Measurements from ENCODE around the gene C1QTNF12.
"Not testable (repeated sequence)": the region's sequence is repeated elsewhere in the genome, so short reads cannot be mapped to it uniquely, and the experiment has no call there.

The C1QTNF12 gene

GRCh38 chr1:1259540-1259939 lies 13.0 kb upstream of the C1QTNF12 start:
- no peak for DNase-seq (ENCODE audit: low spot score)

DNA sequence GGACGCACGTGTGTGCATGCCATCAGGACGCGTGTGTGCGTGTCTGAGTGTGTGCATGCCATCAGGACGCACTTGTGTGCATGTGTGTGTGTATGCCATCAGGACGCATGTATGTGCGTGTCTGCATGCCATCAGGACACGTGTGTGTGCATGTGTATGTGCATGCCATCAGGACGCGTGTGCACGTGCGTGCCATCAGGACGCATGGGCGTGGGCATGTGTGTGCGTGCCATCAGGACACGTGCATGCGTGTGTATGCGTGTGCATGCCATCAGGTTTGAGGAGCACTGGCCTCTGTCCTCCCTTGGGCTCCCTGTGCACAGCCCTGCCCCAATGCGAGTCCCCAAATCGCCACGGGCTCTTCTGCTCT lies 12.6 kb upstream of the C1QTNF12 start:
- DNase-seq (ENCODE audit: low spot score), result no peak

DNA sequence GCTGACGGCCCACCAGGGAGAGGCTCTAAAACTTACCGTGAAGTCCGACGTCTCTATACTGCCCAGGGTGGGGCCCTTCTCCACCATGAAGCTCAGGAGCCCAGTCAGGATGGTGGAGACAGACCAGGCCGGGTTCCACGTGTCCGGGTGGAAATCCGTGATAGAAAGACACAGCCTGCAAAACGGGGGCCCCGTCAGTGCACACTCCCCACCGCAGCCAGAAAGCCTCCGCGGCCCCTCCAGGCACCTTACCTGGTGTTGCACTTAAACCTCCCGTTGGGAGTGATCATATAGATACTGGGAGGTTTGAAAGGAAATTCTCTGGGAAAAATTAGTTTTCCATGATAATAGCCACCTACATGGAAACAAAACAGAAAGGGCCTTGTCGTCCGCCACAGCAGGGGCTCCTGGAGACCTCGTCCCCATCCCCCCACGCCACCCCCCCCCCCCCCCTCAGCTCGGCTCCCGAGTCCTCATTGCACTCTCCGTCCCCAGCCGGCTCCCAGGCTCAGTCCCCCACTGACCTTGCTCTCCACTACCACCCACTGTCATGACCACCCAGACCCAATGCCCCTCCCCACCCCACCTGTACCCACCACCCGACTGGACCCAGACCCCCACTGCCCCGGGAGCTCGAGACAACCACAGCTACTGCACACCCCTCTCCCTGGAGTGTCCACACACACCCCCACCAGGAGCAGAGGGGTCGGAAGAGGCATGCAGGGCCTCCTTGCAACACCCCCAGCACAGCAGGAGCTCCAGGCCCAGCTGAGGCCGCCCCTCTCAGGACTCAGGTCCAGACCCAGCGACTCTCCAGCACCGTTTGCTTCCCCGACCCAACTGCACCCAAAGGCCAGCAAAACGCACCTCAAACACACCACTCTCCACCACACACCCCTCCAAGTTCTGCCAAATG lies 10.7 kb upstream of the C1QTNF12 start:
- no peak for DNase-seq (ENCODE audit: low spot score)

DNA sequence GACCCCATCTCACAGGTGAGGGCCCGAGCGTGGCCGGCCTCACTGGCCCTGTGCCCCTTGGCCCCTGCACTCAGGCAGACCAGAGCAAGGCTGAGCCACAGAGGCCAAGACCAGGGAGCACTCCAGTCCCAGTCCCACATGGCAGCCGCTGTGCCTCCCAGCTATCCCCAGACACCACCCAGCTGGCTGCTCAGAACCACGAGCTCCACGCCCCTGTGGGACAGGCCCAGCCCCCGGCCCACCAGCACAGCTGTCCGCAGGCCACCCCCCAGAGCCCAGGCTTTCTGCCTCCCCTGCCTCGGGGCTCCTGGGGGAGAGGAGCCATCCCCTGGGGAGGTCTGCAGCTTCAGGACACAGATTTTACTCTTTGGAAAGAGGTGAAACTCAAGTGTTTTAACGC lies 9.1 kb upstream of the C1QTNF12 start:
- DNase-seq (ENCODE audit: low spot score), result no peak

DNA sequence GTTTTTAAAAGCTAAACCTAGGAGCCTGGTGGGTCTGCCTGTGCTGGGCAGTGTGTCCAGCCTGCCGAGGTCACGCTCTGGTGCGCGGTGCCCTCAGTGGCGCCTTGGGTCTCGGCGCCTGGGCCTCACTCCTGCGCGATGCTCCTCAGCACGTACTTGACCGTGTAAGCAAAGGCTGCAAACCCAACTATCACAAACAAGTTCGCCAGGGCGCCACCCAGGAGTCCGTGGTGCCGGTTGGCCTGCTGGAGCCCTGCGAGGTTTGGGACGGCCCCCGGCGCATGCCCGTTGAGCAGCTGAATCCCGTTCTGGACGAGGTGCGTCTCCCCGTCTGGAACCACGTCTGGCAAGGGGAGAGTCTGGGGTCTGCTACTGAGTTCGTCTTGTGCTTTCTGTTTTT lies 8.6 kb upstream of the C1QTNF12 start:
- DNase-seq (ENCODE audit: low spot score), result no peak

DNA sequence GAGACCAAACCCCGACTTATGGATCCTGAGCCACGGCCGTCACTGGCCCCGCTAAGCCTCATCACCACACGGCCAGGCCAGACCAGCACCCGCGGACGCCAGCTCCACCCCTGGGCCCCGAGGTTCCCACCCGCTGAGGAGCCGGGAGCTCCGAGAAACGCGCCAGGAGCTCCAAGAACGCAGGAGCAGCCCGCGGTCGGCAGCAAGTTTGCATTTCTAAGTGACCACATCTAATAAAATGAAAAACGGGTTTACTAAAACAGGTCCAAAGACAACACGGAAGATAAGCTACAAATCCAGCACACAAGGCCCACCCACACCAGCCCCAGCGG lies 8.1 kb upstream of the C1QTNF12 start:
- DNase-seq (ENCODE audit: low spot score), result no peak

- no peak for DNase-seq (ENCODE audit: low spot score)
Observed at GRCh38 chr1:1253972-1254666, 7.6 kb upstream of the C1QTNF12 start.

GRCh38 chr1:1253314-1253713 lies 6.8 kb upstream of the C1QTNF12 start:
- no peak for DNase-seq (ENCODE audit: low spot score)

DNA sequence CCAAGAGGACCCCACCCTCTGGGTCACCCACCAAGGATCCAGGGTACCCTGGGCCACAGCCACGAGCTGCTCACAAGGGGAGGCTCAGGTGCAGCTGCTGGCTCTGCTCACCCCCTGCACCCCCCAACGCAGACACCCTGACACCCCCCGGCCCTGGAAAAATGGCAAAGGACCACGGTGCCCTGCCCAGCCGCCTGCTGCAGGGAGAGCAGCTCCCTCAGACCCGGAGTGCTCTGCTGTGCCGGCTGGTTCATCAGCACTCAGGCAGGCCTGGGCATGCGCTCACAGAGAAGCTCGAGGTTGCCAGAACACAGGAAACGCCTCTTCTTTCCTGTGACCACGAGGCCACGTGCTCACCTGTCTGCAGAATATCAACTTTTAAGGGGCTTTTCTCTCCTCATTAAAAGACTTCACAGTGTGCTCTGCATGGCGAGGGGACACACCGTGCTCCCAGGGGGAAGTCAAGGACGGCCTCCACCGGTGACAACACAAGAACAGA lies 4.3 kb upstream of the C1QTNF12 start:
- DNase-seq (ENCODE audit: low spot score), result no peak

DNA sequence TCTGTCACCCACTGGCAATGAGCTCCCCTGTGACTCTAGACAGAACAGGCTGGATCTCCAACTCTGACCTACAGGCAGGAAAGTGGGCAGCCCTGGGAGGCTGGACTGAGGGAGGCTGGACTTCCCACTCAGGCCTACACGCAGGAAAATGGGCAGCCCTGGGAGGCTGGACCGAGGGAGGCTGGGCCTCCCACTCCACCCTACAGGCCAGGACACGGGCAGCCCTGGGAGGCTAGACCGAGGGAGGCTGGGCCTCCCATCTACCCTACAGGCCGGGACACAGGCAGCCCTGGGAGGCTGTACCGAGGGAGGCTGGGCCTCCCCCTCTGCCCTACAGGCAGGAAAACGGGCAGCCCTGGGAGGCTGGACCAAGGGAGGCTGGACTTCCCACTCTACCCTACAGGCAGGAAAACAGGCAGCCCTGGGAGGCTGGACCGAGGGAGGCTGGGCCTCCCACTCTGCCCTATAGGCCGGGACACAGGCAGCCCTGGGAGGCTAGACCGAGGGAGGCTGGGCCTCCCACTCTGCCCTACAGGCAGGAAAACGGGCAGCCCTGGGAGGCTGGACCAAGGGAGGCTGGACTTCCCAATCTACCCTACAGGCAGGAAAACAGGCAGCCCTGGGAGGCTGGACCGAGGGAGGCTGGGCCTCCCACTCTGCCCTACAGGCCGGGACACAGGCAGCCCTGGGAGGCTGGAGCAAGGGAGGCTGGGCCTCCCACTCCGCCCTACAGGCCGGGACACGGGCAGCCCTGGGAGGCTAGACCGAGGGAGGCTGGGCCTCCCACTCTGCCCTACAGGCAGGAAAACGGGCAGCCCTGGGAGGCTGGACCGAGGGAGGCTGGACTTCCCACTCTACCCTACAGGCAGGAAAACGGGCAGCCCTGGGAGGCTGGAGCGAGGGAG lies 1.7 kb upstream of the C1QTNF12 start:
- not testable (repeated sequence) for DNase-seq (ENCODE audit: low spot score)

DNA sequence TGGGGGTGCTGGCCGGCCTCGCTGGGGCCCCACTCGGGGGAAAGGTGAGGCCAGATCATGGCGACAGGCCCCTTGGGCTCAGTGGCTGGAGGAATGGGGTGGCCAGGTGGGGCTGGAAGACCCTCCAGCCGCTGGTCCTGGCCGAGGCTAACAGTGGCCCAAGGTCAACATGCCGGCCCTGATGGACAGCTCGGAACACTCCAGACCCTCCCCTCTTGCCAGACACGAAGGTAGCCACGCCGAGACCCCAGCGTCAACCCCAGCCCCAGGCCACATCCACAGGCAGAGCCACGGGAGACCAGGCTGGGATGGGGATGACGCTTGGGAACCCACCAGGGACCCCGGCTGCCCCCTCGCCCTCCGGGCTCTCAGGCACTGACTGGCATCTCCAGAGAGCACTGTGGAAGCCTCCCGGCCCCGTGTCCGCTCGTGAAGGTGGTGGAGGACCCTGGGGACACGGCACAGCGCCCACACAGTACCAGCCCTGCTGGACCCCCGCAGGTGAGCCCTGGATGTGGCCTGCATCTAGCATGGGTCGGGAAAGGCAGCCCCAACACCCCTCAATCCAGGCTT lies 905 bp upstream of the C1QTNF12 start:
- no peak for DNase-seq (ENCODE audit: low spot score)

- DNase-seq (ENCODE audit: low spot score), result no peak
Observed at GRCh38 chr1:1245817-1246576, 525 bp downstream of the C1QTNF12 start.

DNA sequence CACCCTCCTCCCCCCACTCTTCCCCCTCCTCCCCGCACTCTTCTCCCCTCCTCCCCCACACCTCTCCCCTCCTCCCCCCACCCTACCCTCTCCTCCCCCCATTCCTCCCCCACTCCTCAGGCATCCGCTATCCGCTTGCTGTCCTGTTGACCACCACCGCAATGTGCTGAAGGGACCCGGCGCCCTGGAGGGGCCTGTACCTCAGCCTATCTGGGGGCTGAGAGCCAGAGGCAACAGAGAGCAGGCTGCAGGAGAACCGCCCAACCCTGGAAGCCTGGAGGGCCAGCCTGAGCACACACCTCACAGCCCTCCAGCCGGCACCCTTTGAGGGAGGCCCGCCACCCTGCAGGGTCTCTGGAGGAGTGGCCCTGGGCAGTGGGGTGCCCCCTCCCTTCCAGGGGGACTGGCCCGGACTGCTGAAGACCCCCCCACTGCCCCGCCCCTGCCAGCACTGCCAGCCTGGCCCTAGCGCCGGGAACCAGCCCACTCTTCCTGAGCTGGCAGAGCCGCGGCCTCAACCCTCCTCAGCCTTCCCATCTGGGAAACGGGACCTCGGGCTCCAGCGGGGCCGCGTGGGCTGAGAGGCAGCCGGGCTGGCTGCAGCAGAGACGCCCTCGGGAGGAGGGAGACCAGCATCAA lies 1.2 kb downstream of the C1QTNF12 start:
- DNase-seq (ENCODE audit: low spot score), result no peak

- DNase-seq (ENCODE audit: low spot score), result no peak
Observed at GRCh38 chr1:1244192-1244811, 2.2 kb downstream of the C1QTNF12 start.

- no peak for DNase-seq (ENCODE audit: low spot score)
Observed at GRCh38 chr1:1243807-1244191, 2.7 kb downstream of the C1QTNF12 start.

DNA sequence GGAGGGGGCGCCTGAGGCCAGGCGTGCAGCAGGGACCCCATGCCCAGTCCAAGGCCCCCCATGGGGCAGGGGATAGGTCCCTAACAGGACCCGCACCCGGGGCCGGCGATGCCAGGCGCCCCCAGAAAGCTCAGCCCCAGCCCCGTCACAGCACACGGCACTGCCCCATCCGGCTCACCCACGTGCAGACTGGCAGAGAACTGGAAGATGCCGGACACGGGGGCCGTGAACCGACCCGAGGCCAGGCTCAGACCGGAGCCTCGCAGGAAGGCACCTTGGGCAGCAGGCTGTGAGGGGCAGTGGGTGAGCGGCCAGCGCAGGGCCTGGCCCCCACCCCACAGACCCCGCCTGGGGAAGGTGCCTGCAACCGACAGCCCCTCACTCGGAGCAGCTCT lies 3.3 kb downstream of the C1QTNF12 start:
- DNase-seq (ENCODE audit: low spot score), result no peak

- no peak for DNase-seq (ENCODE audit: low spot score)
Observed at GRCh38 chr1:1242461-1243265, 3.9 kb downstream of the C1QTNF12 start.

- DNase-seq (ENCODE audit: low spot score), result no peak
Observed at GRCh38 chr1:1241588-1242219, 4.8 kb downstream of the C1QTNF12 start.

Measured in AG08396 (cell line).